H1 (cell line): Measurements from ENCODE around the gene PRKAR2B.

Experiments
- CEBPB ChIP-seq: IDR thresholded peaks from 2 replicates; pipeline ENCODE4 v1.6.1; 2012; ENCODE audit warnings: low read depth, low read length
- CTCF ChIP-seq, 3 experiments: IDR thresholded peaks; 1 replicate in 2 of 3; 2 replicates in 1 of 3; pipeline versions ENCODE4 v1.5.1 to v1.6.1; 2011; ENCODE audit warnings: low read length in 3 of 3, mild to moderate bottlenecking in 3 of 3, inconsistent platforms in 2 of 3, low read depth in 1 of 3, moderate library complexity in 1 of 3; ENCODE audit not compliant: insufficient read depth in 1 of 3; ENCODE audit errors: control extremely low read depth in 1 of 3
- EZH2 ChIP-seq: fragments of 200-600 bp; sonication (generic); IDR thresholded peaks from 2 replicates; pipeline ENCODE4 v1.7.1; 2012; ENCODE audit warnings: low read depth, mild to moderate bottlenecking, moderate library complexity, low read length, inconsistent platforms; ENCODE audit not compliant: severe bottlenecking
- JUN ChIP-seq: IDR thresholded peaks from 2 replicates; pipeline ENCODE4 v1.6.1; 2011; ENCODE audit warnings: low read depth, mild to moderate bottlenecking, improper control_type of control experiment, low read length
- JUND ChIP-seq: IDR thresholded peaks from 2 replicates; pipeline ENCODE4 v1.6.1; 2011; ENCODE audit warnings: mild to moderate bottlenecking, improper control_type of control experiment, low read length
- MAX ChIP-seq: IDR thresholded peaks from 2 replicates; pipeline ENCODE4 v1.6.1; 2012; ENCODE audit warnings: inconsistent platforms
- POLR2AphosphoS5 ChIP-seq: IDR thresholded peaks from 2 replicates; pipeline ENCODE4 v1.6.1; 2011; ENCODE audit warnings: low read depth, low read length
- TAF1 ChIP-seq: IDR thresholded peaks from 2 replicates; pipeline ENCODE4 v1.6.1; 2011; ENCODE audit warnings: mild to moderate bottlenecking, low read depth, low read length
- TEAD4 ChIP-seq: IDR thresholded peaks from 2 replicates; pipeline ENCODE4 v1.6.1; 2012; ENCODE audit warnings: low read depth, low read length, inconsistent platforms, mixed read lengths

- no peak for TF ChIP-seq MAX
- TF ChIP-seq TAF1 = no peak
- no peak for TF ChIP-seq TEAD4
- TF ChIP-seq CEBPB = no peak
- no peak for TF ChIP-seq JUND
- TF ChIP-seq EZH2 = no peak
- no peak for TF ChIP-seq JUN
- no peak for TF ChIP-seq CTCF (IDR thresholded peaks at IDR 0.05; ENCODE audit: control extremely low read depth in 1 of 3, insufficient read depth in 1 of 3, low read depth in 1 of 3, low read length in 3 of 3)
- TF ChIP-seq POLR2AphosphoS5 = no peak
These were observed 141.2 kb downstream of the PRKAR2B start for GRCh38 chr7:107185716-107186115.
